HEK293T (cell line): ENCODE measurements around the gene EPHA5.

Experiments used
- BHLHE40 ChIP-seq: fragments of 450-650 bp; IDR thresholded peaks from 2 replicates; pipeline ENCODE4 v1.6.1; 2016; ENCODE audit warnings: mild to moderate bottlenecking, moderate library complexity, borderline replicate concordance
- CTBP1 ChIP-seq: fragments of 450-650 bp; IDR thresholded peaks from 2 replicates; pipeline ENCODE4 v1.6.1; 2016; ENCODE audit warnings: borderline replicate concordance
- FOXA1 ChIP-seq: fragments of 450-650 bp; IDR thresholded peaks from 2 replicates; pipeline ENCODE4 v1.6.1; 2016; ENCODE audit warnings: mild to moderate bottlenecking
- FOXK2 ChIP-seq: fragments of 450-650 bp; IDR thresholded peaks from 2 replicates; pipeline ENCODE4 v1.6.1; 2016; ENCODE audit warnings: mild to moderate bottlenecking
- FOXM1 ChIP-seq: fragments of 450-650 bp; IDR thresholded peaks from 2 replicates; pipeline ENCODE4 v1.6.1; 2017; ENCODE audit warnings: mild to moderate bottlenecking, borderline replicate concordance
- HDGF ChIP-seq: fragments of 450-650 bp; IDR thresholded peaks from 2 replicates; pipeline ENCODE4 v1.6.1; 2017; ENCODE audit warnings: antibody characterized with exemption, borderline replicate concordance
- L3MBTL2 ChIP-seq: fragments of 450-650 bp; conservative IDR thresholded peaks from 2 replicates; pipeline ENCODE4 v1.6.1; 2016; ENCODE audit warnings: mild to moderate bottlenecking
- SP1 ChIP-seq: fragments of 450-650 bp; IDR thresholded peaks from 2 replicates; pipeline ENCODE4 v1.6.1; 2017
- SUZ12 ChIP-seq: fragments of 450-650 bp; IDR thresholded peaks from 2 replicates; pipeline ENCODE4 v1.6.1; 2016; ENCODE audit warnings: mild to moderate bottlenecking
- TARDBP ChIP-seq: fragments of 450-650 bp; IDR thresholded peaks from 2 replicates; pipeline ENCODE4 v1.6.1; 2016
- ZNF384 ChIP-seq: fragments of 450-650 bp; IDR thresholded peaks from 2 replicates; pipeline ENCODE4 v1.6.1; 2016
- TF ChIP-seq, protein P1 (sequence below): fragments of 450-650 bp; IDR thresholded peaks from 2 replicates; pipeline ENCODE4 v1.6.1; 2016

DNA sequence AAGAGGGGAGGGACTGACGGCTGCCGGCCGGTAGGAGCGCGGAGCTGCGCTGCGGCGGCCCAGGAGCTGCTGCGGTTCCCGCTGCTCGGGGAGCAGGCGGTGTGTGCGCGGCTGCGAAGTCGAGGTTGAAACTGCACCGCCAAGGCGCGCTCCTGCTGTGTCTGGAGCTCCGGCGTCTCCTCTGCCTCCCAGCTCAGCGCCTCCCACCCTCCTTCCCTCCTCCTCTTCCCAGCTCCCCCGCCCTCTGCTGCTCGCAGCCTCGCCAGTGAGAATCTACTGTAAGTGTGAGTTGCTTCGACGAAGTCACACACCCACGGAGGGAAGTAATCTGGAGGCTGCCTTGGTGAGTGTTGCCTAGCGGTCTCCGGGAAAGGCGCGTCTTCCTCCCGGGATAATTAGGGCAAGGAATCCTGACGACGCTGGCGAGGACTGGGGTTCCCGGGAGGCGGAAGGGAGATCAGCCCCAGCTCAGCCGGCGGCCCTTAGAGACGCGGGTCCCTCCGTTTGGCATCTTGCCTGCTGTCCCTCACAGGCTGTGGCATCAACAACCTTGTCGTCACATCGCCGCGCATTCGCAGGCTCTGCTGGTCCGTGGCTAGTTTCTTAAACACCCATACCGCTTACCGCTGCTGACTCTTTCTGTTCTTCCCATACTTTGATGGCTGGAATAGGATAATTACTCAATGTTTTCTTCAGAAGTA is at the start of gene EPHA5:
- TF ChIP-seq TARDBP (no peak), SP1 (no peak), FOXA1 (no peak), BHLHE40 (no peak), ZNF384 (no peak), HDGF (no peak), FOXK2 (no peak), CTBP1 (no peak), SUZ12 (no peak), FOXM1 (no peak), L3MBTL2 (peak; percentile 98)
- TF ChIP-seq, protein P1, sequence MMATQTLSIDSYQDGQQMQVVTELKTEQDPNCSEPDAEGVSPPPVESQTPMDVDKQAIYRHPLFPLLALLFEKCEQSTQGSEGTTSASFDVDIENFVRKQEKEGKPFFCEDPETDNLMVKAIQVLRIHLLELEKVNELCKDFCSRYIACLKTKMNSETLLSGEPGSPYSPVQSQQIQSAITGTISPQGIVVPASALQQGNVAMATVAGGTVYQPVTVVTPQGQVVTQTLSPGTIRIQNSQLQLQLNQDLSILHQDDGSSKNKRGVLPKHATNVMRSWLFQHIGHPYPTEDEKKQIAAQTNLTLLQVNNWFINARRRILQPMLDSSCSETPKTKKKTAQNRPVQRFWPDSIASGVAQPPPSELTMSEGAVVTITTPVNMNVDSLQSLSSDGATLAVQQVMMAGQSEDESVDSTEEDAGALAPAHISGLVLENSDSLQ: 0 out of 2 replicates have a peak, but pooled peaks have one; percentile 13
